ENCODE results near the gene RTN1. TPM values are rescaled to one million over a fixed set of nuclear protein-coding genes. Genes with fewer than 3 reads are reported as not detected.

Gene RTN1
- total and polyA plus RNA-seq, 2 of the 8 experiments (the other 6 are each of a cell fraction or from before 2014, with no cell fraction given), result 2.8 to 4.9 TPM

DNA sequence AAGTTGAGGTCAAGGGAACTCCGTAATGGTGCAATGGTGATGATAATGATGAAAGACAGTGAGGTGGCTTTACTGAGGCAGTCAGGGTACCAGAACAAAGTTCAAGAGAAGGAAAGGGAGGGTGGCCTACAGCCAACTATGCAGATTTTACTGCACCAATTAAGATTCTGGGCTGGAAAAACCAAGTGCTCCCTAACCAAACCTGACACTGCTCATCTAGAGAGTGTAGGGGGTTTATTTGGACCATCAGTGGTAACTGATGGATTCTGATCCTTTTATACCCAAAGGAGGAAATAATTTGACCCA is 49.8 kb upstream of the RTN1 start:
- Histone ChIP-seq H2BK12ac (ENCODE audit: low read depth, low read length) (peak overlapping the region; percentile 29; the same call in 1 of the 2 replicates), H3K79me1 (ENCODE audit: low read depth, low read length) (no peaks in the 10 kb centered on the region), H2BK20ac (ENCODE audit: low read length) (no peak overlapping the region), H2BK15ac (ENCODE audit: low read length) (no peak overlapping the region), H3K18ac (ENCODE audit: extremely low read depth, low read length) (no peak overlapping the region), H4K20me1 (replicated peaks in 1 of 2; ENCODE audit: control insufficient read depth in 1 of 2, insufficient read depth in 2 of 2, low read length in 2 of 2) (no peaks in the 10 kb centered on the region), H2AK5ac (ENCODE audit: low read depth, low read length) (no peak overlapping the region), H3K27ac (ENCODE audit: low read depth, low read length) (peak overlapping the region; percentile 84; the same call in 1 of the 2 replicates), H3K14ac (ENCODE audit: insufficient read length) (no peak overlapping the region), H4K5ac (ENCODE audit: insufficient read length, low read depth, low read length) (no peak overlapping the region), H3K4me2 (ENCODE audit: insufficient read depth in 1 of 2, low read depth in 2 of 2, low read length in 2 of 2) (peak overlapping the region; percentile 89 to 98), H2BK5ac (ENCODE audit: low read depth, low read length) (no peak overlapping the region), H4K8ac (ENCODE audit: extremely low read depth, insufficient read depth, low read length) (no peak overlapping the region; the same call in 1 of the 2 replicates), H3K4me3 (ENCODE audit: extremely low read depth in 1 of 4, insufficient read depth in 2 of 4, low read depth in 3 of 4, low read length in 4 of 4) (peak overlapping the region; percentile 46 to 87 (median 71)), H3K9me3 (ENCODE audit: insufficient read depth in 2 of 2, low read depth in 1 of 2, low read length in 1 of 2) (no peaks in the 10 kb centered on the region), H3K36me3 (ENCODE audit: control insufficient read depth in 2 of 4, insufficient read depth in 4 of 4, low read length in 3 of 4) (no peaks in the 10 kb centered on the region), H3K4me1 (replicated peaks in 1 of 4; ENCODE audit: control insufficient read depth in 3 of 4, insufficient read depth in 4 of 4, low read length in 3 of 4) (peaks cover 0 to 4% (median 1%) of the 10 kb centered on the region in 4 experiments; a peak in 3 of 7 replicates), H3K56ac (replicated peaks; ENCODE audit: insufficient read length, low read depth, low read length) (no peak overlapping the region), H3K23ac (ENCODE audit: insufficient read length) (no peak overlapping the region), H3K9ac (replicated peaks in 1 of 4; ENCODE audit: extremely low read depth in 1 of 4, low read depth in 3 of 4, low read length in 3 of 4) (peak overlapping the region in 3 of 4 experiments; percentile 30 to 86 (median 74); a peak in 6 of 7 replicates), H3K27me3 (replicated peaks in 1 of 4; ENCODE audit: control insufficient read depth in 3 of 4, extremely low read depth in 1 of 4, insufficient read depth in 3 of 4, low read length in 3 of 4) (no peaks in the 10 kb centered on the region), H2BK120ac (replicated peaks; ENCODE audit: low read depth, low read length) (no peak overlapping the region), H3K4ac (replicated peaks; ENCODE audit: insufficient read length, low read depth, low read length) (no peak overlapping the region), H4K91ac (replicated peaks; ENCODE audit: insufficient read length, low read length) (no peak overlapping the region), H3K23me2 (ENCODE audit: low read depth, low read length) (peaks cover 6% of the 10 kb centered on the region), H3K79me2 (ENCODE audit: control insufficient read depth in 1 of 2, insufficient read depth in 2 of 2, low read length in 2 of 2) (no peaks in the 10 kb centered on the region), H2AFZ (ENCODE audit: low read length) (peak overlapping the region; percentile 99)
- no peak for FAIRE-seq
- CTCF ChIA-PET (ENCODE audit: partially characterized antibody), result interaction anchor here (0.8 to 1.0 kb wide), 2 partner anchors 23 to 287 kb away, joined by 3 read pairs; no protein-coding TSS in a partner anchor
- POLR2A ChIA-PET (ENCODE audit: partially characterized antibody), result interaction anchor here (0.7 kb wide), 2 partner anchors 343 to 1004 kb away, joined by 3 read pairs; no protein-coding TSS in a partner anchor
- DNase-seq (ENCODE audit: low read depth in 1 of 2, low spot score in 2 of 2), result no peak
- WGBS, 2 experiments (ENCODE audit: extremely low coverage in 1 of 2, insufficient coverage in 1 of 2, insufficient read length in 1 of 2, insufficient replicate concordance in 2 of 2, low coverage in 1 of 2, low lambda C conversion rate in 2 of 2, missing lambda C conversion rate in 1 of 2), result 43% methylated on average over 1 of the region's 1 CpG; no CpG with 5 or more reads in 1 of the 2 experiments
- TF ChIP-seq TAF7 (optimal IDR thresholded peaks at IDR 0.05; ENCODE audit: borderline replicate concordance, low read depth, low read length) (no peak), RBBP5 (IDR thresholded peaks at IDR 0.05; ENCODE audit: borderline replicate concordance, low read depth, low read length) (no peak), ASH2L (IDR thresholded peaks at IDR 0.05; ENCODE audit: low read length) (no peak), RAD21 (IDR thresholded peaks at IDR 0.05 in 1 of 2, conservative IDR thresholded peaks at IDR 0.05 in 1 of 2; ENCODE audit: low read depth in 2 of 2, low read length in 2 of 2) (no peak), NANOG (IDR thresholded peaks at IDR 0.05; ENCODE audit: insufficient read depth, low read depth, low read length, poor library complexity, severe bottlenecking) (no peak), PHF8 (conservative IDR thresholded peaks at IDR 0.05; ENCODE audit: low read depth, low read length) (no peak), RNF2 (IDR thresholded peaks at IDR 0.05; ENCODE audit: borderline replicate concordance, low read depth, low read length, missing control alignments, poor library complexity, severe bottlenecking) (no peak), CREB1 (IDR thresholded peaks at IDR 0.05) (no peak), NRF1 (IDR thresholded peaks at IDR 0.05; ENCODE audit: low read depth, low read length) (no peak), KDM5A (IDR thresholded peaks at IDR 0.05; ENCODE audit: low read length) (no peak), KDM1A (IDR thresholded peaks at IDR 0.05; ENCODE audit: borderline replicate concordance, low read length) (no peak)
- TF ChIP-seq, protein P1, sequence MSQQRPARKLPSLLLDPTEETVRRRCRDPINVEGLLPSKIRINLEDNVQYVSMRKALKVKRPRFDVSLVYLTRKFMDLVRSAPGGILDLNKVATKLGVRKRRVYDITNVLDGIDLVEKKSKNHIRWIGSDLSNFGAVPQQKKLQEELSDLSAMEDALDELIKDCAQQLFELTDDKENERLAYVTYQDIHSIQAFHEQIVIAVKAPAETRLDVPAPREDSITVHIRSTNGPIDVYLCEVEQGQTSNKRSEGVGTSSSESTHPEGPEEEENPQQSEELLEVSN (IDR thresholded peaks at IDR 0.05), result no peak

Measured in H1 (cell line).